ENCODE measurements around the gene NANOS2. TPM values are rescaled to one million over a fixed set of nuclear protein-coding genes. Genes with fewer than 3 reads are reported as not detected.
"Not testable (repeated sequence)": the region's sequence is repeated elsewhere in the genome, so short reads cannot be mapped to it uniquely, and the experiment has no call there.

NANOS2 gene
- total and polyA plus RNA-seq, 4 donors: not detected

DNA sequence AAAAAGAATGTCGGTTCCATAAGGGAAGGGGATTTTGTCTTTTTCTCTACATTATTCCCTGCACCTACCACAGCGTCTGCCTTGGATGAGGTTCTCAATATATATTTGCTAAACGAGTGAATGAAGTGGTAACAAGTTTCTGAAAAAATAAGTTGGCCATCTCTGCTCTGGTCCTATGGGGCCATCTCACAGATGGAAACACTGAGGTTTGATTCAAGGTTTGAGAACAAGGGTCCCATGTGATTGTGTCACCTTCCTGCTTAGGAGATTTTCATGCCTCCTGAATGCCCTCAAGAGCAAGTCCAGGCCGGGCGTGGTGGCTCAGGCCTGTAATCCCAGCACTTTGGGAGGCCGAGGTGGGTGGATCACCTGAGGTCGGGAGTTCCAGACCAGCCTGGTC, 15.3 kb downstream of the NANOS2 start:
- TF ChIP-seq JUND (IDR thresholded peaks at IDR 0.05): no peak
- TF ChIP-seq TAF1 (conservative IDR thresholded peaks at IDR 0.05): no peak
- no peak for TF ChIP-seq SP1 (IDR thresholded peaks at IDR 0.05)
- TF ChIP-seq RAD21 (IDR thresholded peaks at IDR 0.05): no peak
- TF ChIP-seq, protein P1, sequence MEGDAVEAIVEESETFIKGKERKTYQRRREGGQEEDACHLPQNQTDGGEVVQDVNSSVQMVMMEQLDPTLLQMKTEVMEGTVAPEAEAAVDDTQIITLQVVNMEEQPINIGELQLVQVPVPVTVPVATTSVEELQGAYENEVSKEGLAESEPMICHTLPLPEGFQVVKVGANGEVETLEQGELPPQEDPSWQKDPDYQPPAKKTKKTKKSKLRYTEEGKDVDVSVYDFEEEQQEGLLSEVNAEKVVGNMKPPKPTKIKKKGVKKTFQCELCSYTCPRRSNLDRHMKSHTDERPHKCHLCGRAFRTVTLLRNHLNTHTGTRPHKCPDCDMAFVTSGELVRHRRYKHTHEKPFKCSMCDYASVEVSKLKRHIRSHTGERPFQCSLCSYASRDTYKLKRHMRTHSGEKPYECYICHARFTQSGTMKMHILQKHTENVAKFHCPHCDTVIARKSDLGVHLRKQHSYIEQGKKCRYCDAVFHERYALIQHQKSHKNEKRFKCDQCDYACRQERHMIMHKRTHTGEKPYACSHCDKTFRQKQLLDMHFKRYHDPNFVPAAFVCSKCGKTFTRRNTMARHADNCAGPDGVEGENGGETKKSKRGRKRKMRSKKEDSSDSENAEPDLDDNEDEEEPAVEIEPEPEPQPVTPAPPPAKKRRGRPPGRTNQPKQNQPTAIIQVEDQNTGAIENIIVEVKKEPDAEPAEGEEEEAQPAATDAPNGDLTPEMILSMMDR (IDR thresholded peaks at IDR 0.05; ENCODE audit: low read depth, low read length, missing input control): no peak
- TF ChIP-seq, protein P2, sequence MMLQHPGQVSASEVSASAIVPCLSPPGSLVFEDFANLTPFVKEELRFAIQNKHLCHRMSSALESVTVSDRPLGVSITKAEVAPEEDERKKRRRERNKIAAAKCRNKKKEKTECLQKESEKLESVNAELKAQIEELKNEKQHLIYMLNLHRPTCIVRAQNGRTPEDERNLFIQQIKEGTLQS (IDR thresholded peaks at IDR 0.05): no peak
- Histone ChIP-seq H3K9me3 (ENCODE audit: control insufficient read depth in 4 of 4, low read length in 3 of 4) (no peaks in the 10 kb centered on the region), H3K36me3 (ENCODE audit: control insufficient read depth in 4 of 4, insufficient read depth in 3 of 4, low read depth in 1 of 4, low read length in 3 of 4) (peaks cover 3 to 10% (median 4%) of the 10 kb centered on the region in 4 donors), H3K27me3 (ENCODE audit: control insufficient read depth in 4 of 4, insufficient read depth in 4 of 4, low read length in 3 of 4) (no peaks in the 10 kb centered on the region), H3K4me3 (ENCODE audit: low read depth in 1 of 3, low read length in 3 of 3) (no peak overlapping the region), H3K27ac (ENCODE audit: low read depth in 1 of 2, low read length in 2 of 2) (no peak overlapping the region), H3K4me1 (ENCODE audit: control insufficient read depth in 4 of 4, insufficient read depth in 4 of 4, low read length in 3 of 4) (peaks cover 9 to 27% (median 15%) of the 10 kb centered on the region in 4 donors), H3K9ac (ENCODE audit: low read depth in 1 of 2, low read length in 2 of 2) (no peak overlapping the region)
- WGBS: 91% methylated on average over 7 of the region's 7 CpGs
- no peak for DNase-seq (ENCODE audit: low spot score)

DNA sequence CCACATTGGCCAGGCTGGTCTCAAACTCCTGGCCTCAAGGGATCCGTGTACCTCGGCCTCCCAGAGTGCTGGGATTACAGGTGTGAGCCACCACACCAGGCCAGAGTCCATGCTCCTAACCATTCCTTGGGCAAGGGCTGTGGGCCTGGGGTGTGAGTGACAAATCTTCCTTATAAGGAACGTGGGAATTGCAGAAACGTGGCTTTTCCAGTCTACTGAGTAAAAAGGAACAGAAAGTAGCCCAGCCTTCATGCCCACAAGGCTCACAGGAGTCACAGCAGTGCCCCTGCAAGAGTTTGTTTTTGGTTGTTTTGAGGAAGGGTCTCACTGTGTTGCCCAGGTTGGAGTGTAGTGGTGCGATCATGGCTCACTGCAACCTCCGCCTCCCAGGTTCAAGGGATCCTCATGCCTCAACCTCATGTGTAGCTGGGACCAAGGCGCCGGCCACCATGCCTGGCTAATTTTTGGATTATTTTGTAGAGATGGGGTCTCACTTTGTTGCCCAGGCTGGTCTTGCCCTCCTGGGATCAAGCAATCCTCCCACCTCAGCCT, 17.2 kb downstream of the NANOS2 start:
- no peaks in the 10 kb centered on the region for H3K27me3 ChIP-seq (ENCODE audit: control insufficient read depth in 4 of 4, insufficient read depth in 4 of 4, low read length in 3 of 4)
- 95% methylated on average over 8 of the region's 8 CpGs for WGBS
- TF ChIP-seq GABPA (IDR thresholded peaks at IDR 0.05 in 1 of 2, conservative IDR thresholded peaks at IDR 0.05 in 1 of 2) (no peak), FOXA2 (IDR thresholded peaks at IDR 0.05) (no peak), RXRA (IDR thresholded peaks at IDR 0.05) (no peak), RAD21 (IDR thresholded peaks at IDR 0.05) (no peak), TAF1 (conservative IDR thresholded peaks at IDR 0.05) (no peak), SP1 (IDR thresholded peaks at IDR 0.05) (no peak), JUND (IDR thresholded peaks at IDR 0.05) (no peak)
- TF ChIP-seq, protein P2 (IDR thresholded peaks at IDR 0.05): no peak
- TF ChIP-seq, protein P3, sequence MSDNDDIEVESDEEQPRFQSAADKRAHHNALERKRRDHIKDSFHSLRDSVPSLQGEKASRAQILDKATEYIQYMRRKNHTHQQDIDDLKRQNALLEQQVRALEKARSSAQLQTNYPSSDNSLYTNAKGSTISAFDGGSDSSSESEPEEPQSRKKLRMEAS (IDR thresholded peaks at IDR 0.05): no peak
- TF ChIP-seq, protein P1 (IDR thresholded peaks at IDR 0.05; ENCODE audit: low read depth, low read length, missing input control): no peak
- H3K4me3 ChIP-seq (ENCODE audit: low read depth in 1 of 3, low read length in 3 of 3): no peak overlapping the region
- H3K27ac ChIP-seq (ENCODE audit: low read depth in 1 of 2, low read length in 2 of 2): no peak overlapping the region
- DNase-seq (ENCODE audit: low spot score): no peak
- no peaks in the 10 kb centered on the region for H3K9me3 ChIP-seq (ENCODE audit: control insufficient read depth in 4 of 4, low read length in 3 of 4)
- H3K9ac ChIP-seq (ENCODE audit: low read depth in 1 of 2, low read length in 2 of 2): no peak overlapping the region
- H3K36me3 ChIP-seq (ENCODE audit: control insufficient read depth in 4 of 4, insufficient read depth in 3 of 4, low read depth in 1 of 4, low read length in 3 of 4): peaks cover 3 to 10% (median 4%) of the 10 kb centered on the region in 4 donors
- H3K4me1 ChIP-seq (ENCODE audit: control insufficient read depth in 4 of 4, insufficient read depth in 4 of 4, low read length in 3 of 4): peaks cover 8 to 22% (median 10%) of the 10 kb centered on the region in 4 donors

DNA sequence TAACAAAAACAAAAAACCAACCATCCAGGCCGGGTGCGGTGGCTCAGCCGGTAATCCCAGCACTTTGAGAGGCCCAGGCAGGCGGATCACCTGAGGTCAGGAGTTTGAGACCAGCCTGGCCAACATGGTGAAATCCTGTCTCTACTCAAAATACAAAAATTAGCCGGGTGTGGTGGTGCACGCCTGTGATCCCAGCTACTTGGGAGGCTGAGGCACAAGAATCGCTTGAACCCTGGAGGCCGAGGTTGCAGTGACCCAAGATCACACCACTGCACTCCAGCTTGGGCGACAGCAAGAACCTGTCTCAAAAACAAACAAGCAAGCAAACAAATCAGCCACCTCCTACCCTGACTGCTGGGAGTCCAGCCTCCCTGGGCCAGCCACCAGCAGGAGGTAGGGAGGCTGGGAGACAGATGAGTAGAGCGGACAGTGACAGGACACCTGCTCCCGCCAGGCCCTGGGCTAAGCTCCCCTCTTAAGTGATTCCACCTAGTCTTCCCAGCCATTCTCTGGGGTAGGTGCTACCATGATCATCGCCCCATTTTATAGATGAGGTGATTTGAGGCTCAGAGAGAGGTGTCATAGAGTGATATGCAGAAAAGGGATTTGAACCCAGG, 18.5 kb downstream of the NANOS2 start:
- H3K9ac ChIP-seq (ENCODE audit: low read depth in 1 of 2, low read length in 2 of 2): not testable (repeated sequence)
- 95% methylated on average over 12 of the region's 12 CpGs for WGBS

More for the DNA sequence above, 18.5 kb downstream of the NANOS2 start:
- H3K27me3 ChIP-seq (ENCODE audit: control insufficient read depth in 4 of 4, insufficient read depth in 4 of 4, low read length in 3 of 4); H3K9me3 ChIP-seq (ENCODE audit: control insufficient read depth in 4 of 4, low read length in 3 of 4); DNase-seq (ENCODE audit: low spot score); H3K4me3 ChIP-seq (ENCODE audit: low read depth in 1 of 3, low read length in 3 of 3); H3K36me3 ChIP-seq (ENCODE audit: control insufficient read depth in 4 of 4, insufficient read depth in 3 of 4, low read depth in 1 of 4, low read length in 3 of 4); H3K27ac ChIP-seq (ENCODE audit: low read depth in 1 of 2, low read length in 2 of 2): not testable (repeated sequence)
- peaks cover 4 to 11% (median 6%) of the 10 kb centered on the region in 4 donors for H3K4me1 ChIP-seq (ENCODE audit: control insufficient read depth in 4 of 4, insufficient read depth in 4 of 4, low read length in 3 of 4)
